Esophagus mucosa (tissue), 1 donor: ENCODE measurements around the gene ODR4. TPM values are rescaled to one million over a fixed set of nuclear protein-coding genes. Genes with fewer than 3 reads are reported as not detected.
A peak's percentile ranks its signal among the peaks of the same experiment; 100 is the strongest.
"Not testable (repeated sequence)": the region's sequence is repeated elsewhere in the genome, so short reads cannot be mapped to it uniquely, and the experiment has no call there.

Experiments
- ATAC-seq: fragments of 200-7000 bp; cut with Tn5 transposase; one replicate; pipeline ENCODE4 v1.9.1; 2020
- total RNA-seq: library from RNA; stranded (reverse); gene quantifications from one replicate; pipeline ENCODE4 v1.2.4, GENCODE V29; 2023
- donor health status: DM: yes; HTN: yes; CAD: no.

ODR4 gene
- total RNA-seq, 1 donor from 2014 or later = 8.9 TPM

GRCh38 chr1:186424539-186424938, 48.9 kb downstream of the ODR4 start:
- no peak for ATAC-seq

- no peak for ATAC-seq
Measured at GRCh38 chr1:186426118-186426517, 50.5 kb downstream of the ODR4 start.

DNA sequence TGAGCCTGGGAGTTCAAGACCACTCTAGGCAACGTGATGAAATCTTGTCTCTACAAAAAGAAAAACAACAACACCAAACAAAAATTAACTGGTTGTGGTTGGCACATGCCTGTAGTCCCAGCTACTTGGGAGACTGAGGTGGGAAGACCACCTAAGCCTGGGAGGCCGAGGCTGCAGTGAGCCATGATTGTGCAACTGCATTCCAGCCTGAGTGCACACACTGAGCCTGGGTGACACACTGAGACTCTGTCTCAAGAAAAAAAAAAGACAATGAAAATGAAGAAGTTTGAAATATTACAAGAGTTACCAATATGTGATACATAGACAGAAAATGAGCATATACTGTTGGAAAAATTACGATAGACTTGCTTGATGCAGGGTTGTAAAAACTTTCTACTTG, 53.4 kb downstream of the ODR4 start:
- ATAC-seq = no peak

GRCh38 chr1:186435336-186435735, 59.7 kb downstream of the ODR4 start:
- no peak for ATAC-seq

DNA sequence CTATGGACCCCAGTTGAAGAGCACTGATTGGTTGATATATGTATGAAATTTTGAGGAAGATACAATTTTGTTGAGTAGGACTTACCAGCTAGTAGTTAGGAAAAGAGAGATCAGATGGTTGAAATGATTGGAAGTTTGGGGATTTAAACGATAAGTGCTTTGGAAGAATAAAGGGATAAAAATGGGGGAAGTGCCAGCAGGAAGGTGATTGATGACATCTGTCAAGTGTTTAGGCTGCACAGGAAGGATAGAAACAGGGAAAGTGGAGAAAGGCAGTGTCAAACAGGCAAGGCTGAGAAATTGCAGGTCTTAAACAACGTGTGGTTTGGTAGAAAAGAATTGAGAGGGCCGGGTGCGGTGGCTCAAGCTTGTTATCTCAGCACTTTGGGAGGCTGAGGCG, 62.9 kb downstream of the ODR4 start:
- ATAC-seq = no peak

DNA sequence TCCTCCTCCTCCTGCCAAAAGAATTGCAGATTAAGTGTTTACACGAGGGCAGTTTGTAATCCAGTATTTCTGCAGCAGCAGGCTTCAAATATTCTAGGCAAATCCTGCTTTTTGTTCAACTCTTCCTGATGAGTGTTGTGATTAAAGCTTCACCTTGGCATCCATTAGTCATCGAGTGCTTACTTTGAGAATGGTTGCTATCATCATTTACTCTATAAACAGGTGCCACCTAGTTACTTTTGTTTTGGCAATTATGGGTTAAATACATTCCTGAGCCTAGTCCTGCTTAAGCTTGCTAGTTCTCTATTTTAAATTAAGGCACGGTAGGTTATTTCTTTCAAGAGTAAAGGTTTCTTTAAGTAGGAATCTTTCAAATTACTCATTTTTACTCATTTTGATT, 64.9 kb downstream of the ODR4 start:
- ATAC-seq = peak; percentile 95

GRCh38 chr1:186442651-186443375, 67.2 kb downstream of the ODR4 start:
- no peak for ATAC-seq

DNA sequence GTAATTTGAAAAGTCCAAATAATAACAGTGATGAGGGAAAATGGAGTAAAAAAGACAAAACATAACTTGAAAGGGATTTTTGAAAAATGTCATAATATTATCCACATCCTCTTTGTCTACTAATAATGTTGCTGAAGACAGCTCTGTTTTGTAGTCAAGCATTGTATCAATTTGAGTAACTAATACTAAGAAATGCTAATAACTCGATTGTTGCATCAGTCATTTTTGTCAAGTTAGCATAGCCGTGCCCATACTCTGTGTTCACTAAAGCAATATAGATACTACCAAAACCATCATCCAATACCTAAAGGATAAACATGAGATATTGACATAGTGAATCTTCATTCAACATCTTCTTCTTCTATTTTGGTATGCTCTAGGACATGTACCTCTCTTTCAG, 68.0 kb downstream of the ODR4 start:
- ATAC-seq = no peak

DNA sequence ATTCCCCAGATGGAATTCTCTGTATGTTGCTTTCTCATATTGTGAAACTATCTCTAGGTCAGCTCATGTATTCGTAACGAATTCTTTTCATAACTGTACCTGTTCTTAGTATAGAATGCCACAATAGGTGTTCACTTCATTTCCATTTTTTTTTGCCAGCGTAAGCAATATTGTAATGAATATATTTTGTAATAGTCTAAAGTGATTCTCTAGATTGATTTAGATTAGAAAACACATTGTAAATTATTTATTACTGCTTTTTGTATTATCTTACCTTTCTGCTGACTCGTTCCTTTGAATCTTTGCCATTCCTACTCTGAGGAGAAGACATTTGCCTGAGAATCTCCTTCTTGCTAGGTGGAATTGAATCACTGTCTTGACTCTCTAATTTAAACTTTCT, 70.5 kb downstream of the ODR4 start:
- ATAC-seq = no peak

DNA sequence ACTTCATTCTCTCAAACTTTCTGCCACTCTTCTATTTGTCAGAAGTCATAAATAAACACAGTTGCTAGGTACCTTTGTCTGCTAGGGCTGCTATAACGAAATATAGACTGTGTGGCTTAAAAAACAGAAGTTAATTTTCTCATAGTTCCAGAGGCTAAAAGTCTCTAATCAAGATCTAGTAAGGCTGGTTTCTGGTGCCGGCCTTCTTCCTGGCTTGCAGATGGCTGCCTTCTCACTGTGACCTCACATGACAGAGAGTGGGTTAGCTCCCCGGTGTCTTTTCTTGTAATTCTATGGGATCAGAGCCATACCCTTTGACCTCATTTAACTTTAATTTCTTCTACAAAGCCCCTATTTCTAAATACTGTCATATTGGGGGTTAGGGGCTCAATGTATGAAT, 79.3 kb downstream of the ODR4 start:
- no peak for ATAC-seq

DNA sequence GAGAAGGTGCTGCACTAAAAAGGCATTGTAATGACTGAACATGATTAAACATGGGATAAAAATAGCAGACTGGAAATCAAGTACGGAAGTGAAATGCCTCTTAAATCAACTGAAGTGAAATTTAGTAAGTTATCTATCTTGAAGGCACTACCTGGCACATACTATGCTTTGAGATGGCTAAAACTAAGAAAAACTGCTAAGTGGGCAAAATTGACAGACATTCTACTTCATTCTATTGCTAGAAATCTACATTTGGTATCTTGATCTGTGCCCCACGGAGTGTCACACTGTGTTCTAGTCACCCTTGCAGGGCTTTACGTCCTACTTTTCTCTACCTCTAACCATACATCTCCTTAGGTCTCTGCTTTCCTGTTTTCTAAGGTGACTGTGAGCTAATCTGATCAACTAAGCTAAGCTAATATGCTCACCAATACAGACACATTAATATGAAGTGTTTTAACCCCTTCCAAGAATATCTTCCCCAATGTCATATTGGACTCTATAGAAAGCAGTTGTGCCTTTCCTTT, 81.2 kb downstream of the ODR4 start:
- ATAC-seq = no peak

DNA sequence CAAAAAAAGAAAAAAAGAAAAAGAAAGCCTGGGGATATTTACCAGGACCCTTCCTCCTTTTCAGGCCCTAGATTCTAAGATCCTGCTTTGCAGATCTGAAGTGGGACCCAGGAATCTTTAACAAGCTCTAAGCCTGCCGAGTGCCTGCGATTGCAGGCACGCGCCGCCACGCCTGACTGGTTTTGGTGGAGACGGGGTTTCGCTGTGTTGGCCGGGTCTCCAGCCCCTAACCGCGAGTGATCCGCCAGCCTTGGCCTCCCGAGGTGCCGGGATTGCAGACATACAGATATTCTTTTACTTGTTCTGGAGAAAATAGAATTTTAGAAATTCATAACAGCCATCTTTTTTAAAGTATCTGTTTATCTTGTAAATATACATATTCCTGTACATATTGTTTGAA, 83.5 kb downstream of the ODR4 start:
- ATAC-seq = not testable (repeated sequence)

DNA sequence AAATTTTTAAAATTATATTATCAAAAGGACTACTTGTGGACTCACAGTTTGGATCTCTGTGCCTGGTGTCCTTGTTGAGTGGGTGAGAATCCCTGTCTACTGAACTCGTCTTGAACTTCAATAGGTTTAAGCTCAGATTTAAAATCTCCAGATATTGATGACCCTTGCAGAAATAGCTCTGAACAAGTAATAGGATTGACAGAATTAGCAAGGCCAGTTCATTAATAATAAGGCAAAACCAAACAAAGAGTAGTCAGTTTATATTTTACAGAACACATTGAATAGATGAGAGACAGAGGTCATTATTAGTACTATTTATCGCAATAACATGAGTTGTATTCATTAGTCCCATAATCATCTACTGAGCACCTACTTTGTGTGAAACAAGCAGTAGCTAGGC, 85.4 kb downstream of the ODR4 start, which contains the start of gene PDC:
Gene PDC, minus strand, starts transcription at position 101 of the 400 bp plus-strand sequence. CDS start 11,655 bp downstream, outside the sequence.
- ATAC-seq = no peak

GRCh38 chr1:186463511-186463910, 87.9 kb downstream of the ODR4 start:
- no peak for ATAC-seq

- ATAC-seq = no peak
Measured at GRCh38 chr1:186463926-186464325, 88.3 kb downstream of the ODR4 start.

DNA sequence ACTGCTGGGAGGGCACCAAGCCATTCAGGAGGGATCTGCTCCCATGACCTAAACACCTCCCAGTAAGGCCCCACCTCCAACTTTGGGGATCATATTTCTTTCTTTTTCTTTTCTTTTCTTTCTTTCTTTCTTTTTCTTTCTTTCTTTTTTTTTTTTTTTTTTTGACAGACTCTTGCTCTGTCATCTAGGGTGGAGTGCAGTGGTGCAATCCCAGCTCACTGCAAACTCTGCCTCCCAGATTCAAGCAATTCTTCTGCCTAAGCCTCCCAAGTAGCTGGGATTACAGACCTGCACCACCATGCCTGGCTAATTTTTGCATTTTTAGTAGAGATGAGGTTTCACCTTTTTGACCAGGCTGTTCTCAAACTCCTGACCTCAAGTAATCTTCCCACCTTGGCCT, 89.9 kb downstream of the ODR4 start:
- ATAC-seq = not testable (repeated sequence)

DNA sequence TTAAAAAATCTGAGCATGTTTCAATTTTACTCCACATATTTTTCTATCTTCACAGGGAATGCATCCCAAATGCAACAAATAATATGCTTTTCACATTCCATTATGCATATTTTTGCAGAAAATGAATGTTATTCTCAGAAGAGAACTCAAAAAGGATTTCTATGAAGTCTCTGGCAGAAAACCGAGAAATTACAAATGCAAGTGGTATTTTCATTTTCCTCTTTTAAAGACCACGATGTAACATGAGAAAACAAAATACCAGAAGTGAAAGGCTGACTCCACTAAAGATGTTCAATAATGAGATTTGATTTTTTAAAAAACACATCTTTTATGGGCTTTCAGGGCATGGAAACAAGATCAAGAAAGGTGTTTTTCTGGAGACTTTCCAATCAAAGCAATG, 90.3 kb downstream of the ODR4 start:
- ATAC-seq = no peak

Other genes starting within 250 kb of the ODR4 start
- not detected for gene PRG4, start 79.6 kb upstream of the ODR4 start, total RNA-seq
- gene TPR, start 585 bp upstream of the ODR4 start, total RNA-seq = 57.0 TPM
- gene PDC, start 85.3 kb downstream of the ODR4 start, total RNA-seq = not detected